Kidney glomerular epithelial cell (primary cell): ENCODE measurements around the gene FOXO6.

Experiments used
- DNase-seq: peaks from one replicate; lab custom pipeline; 2025; lab: John Stamatoyannopoulos, UW

The FOXO6 gene

GRCh38 chr1:41360786-41361494, at the start of gene FOXO6:
Gene FOXO6 (plus strand): TSS chr1:41361434.
- peak; percentile 90 for DNase-seq

- DNase-seq = no peak
Observed at GRCh38 chr1:41312991-41313645, 48.1 kb upstream of the FOXO6 start.

GRCh38 chr1:41313661-41314131, 47.5 kb upstream of the FOXO6 start:
- no peak for DNase-seq

GRCh38 chr1:41314376-41315145, 46.7 kb upstream of the FOXO6 start:
- DNase-seq = no peak

- no peak for DNase-seq
Observed at GRCh38 chr1:41315146-41315822, 46.0 kb upstream of the FOXO6 start.

GRCh38 chr1:41315871-41316270, 45.4 kb upstream of the FOXO6 start:
- DNase-seq = no peak

GRCh38 chr1:41317361-41317760, 43.9 kb upstream of the FOXO6 start:
- no peak for DNase-seq

GRCh38 chr1:41318135-41318534, 43.1 kb upstream of the FOXO6 start:
- no peak for DNase-seq

GRCh38 chr1:41319106-41319755, 42.0 kb upstream of the FOXO6 start:
- DNase-seq = no peak

GRCh38 chr1:41319807-41320711, 41.2 kb upstream of the FOXO6 start:
- DNase-seq = no peak

GRCh38 chr1:41320895-41321676, 40.1 kb upstream of the FOXO6 start:
- no peak for DNase-seq

- DNase-seq = no peak
Observed at GRCh38 chr1:41322101-41322661, 39.1 kb upstream of the FOXO6 start.

- DNase-seq = no peak
Observed at GRCh38 chr1:41322835-41323234, 38.4 kb upstream of the FOXO6 start.

- no peak for DNase-seq
Observed at GRCh38 chr1:41323243-41323642, 38.0 kb upstream of the FOXO6 start.

GRCh38 chr1:41325801-41326200, 35.4 kb upstream of the FOXO6 start:
- peak; percentile 27 for DNase-seq

GRCh38 chr1:41327383-41327999, 33.7 kb upstream of the FOXO6 start:
- no peak for DNase-seq

- DNase-seq = no peak
Observed at GRCh38 chr1:41328001-41328615, 33.1 kb upstream of the FOXO6 start.

GRCh38 chr1:41328780-41329640, 32.2 kb upstream of the FOXO6 start:
- DNase-seq = no peak
